Measurements from ENCODE around the gene RPL4. TPM values are rescaled to one million over a fixed set of nuclear protein-coding genes. Genes with fewer than 3 reads are reported as not detected.
"Not testable (repeated sequence)": the region's sequence is repeated elsewhere in the genome, so short reads cannot be mapped to it uniquely, and the experiment has no call there.

RPL4 gene
- total RNA-seq, 2 experiments from 2014 or later = 5,151 to 5,211 TPM

DNA sequence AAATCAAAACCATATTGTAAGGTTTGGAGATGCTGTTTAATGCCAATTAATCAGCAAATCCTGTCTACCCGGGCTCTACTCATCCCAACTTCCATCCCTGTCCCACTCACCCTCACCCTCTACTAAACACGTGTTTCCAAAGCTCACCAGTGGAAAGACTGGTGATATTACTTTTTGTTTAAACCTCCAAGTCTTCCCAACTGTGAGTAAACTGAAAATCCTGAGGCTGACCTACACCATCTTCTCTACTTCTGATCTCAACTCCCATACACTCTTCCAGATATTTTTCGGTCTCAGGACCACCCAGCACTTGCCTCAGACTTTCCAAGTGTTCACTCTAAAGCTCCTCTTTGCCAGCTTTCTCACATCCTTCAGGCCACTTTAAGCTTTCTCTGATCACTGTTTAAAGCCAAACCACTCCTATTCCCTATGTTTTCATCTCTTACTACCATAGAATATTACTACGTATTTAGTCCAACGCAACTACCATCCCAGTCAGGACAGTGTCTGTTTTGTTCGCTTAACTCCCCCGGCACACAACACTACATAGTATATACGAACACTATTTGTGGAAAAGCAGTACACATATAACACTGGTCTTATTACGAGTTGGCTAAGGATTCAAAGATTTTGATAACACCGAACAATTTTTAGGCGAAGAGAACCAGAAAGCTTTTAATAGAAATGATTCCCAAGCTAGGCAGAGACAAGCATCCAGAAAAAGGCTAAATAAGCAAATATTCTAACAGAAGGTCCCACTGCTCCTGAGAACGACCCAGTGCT lies 684 bp downstream of the RPL4 start:
- DNase-seq = no peak
- intact Hi-C loops (cut with micrococcal nuclease) = loop anchor here (2.0 to 5.0 kb wide), 3 partner anchors 117 to 637 kb away; partner anchors contain the start of genes MAP2K1, RAB11A and TIPIN
- ChIA-PET CTCF (interaction anchor here (0.7 to 2.2 kb wide), 2 partner anchors 116 to 148 kb away, joined by 3 to 11 read pairs; partner anchors contain the start of gene TIPIN), POLR2A (interaction anchor here (1.2 to 1.9 kb wide), 5 partner anchors 31 to 210 kb away, joined by 3 to 15 read pairs (median 3); partner anchors contain the start of genes DIS3L and MAP2K1)
- H3K4me3 Mint-ChIP-seq = peak overlapping the region; percentile 95
- peaks cover 54% of the 10 kb centered on the region for H3K4me1 Mint-ChIP-seq (ENCODE audit: low read depth)
- peak overlapping the region; percentile 95 for H3K27ac Mint-ChIP-seq
- no peaks in the 10 kb centered on the region for H3K27me3 Mint-ChIP-seq
- peaks cover 59% of the 10 kb centered on the region for H3K36me3 Mint-ChIP-seq
- H3K9me3 Mint-ChIP-seq = no peaks in the 10 kb centered on the region

DNA sequence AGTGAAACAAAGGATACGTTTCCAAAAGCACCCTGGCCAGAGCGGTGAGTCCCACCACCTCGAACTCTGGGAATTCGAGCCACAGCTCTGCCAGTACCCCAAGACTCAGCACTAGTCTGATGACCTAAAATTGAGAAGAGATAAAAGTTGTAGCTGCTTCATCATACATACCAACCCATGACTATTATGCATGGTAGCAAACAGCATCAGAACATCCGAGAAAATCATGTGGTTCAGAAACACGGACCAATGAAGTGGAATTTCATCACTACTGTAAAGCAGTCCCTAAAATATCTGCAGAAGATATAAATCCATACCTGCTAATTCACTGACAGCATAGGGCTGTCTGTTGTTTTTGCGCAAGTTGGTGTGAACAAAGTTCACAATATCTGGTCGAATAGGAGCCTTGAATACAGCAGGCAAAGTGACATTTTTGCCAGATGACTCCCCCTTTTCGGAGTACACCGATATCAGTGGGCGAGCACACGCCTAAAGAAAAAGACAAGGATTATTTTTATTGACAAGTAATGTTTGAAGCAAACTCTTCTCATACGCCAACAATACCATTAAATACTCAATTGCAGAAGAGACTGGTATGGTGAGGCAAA lies 1.5 kb downstream of the RPL4 start:
- Mint-ChIP-seq H3K36me3 (peaks cover 64% of the 10 kb centered on the region), H3K4me3 (peak overlapping the region; percentile 95), H3K4me1 (ENCODE audit: low read depth) (peaks cover 53% of the 10 kb centered on the region), H3K27ac (peak overlapping the region; percentile 95)
- H3K27me3 Mint-ChIP-seq, DNase-seq, H3K9me3 Mint-ChIP-seq: not testable (repeated sequence)
- CTCF ChIA-PET = interaction anchor here (0.7 to 2.2 kb wide), 2 partner anchors 115 to 147 kb away, joined by 3 to 11 read pairs; partner anchors contain the start of gene TIPIN
- POLR2A ChIA-PET = interaction anchor here (0.6 to 1.9 kb wide), 5 partner anchors 21 to 209 kb away, joined by 3 to 6 read pairs (median 3); partner anchors contain the start of genes DIS3L and MAP2K1
- intact Hi-C loops (cut with micrococcal nuclease) = loop anchor here (5.0 kb wide), 1 partner anchor 636 kb away; the partner anchor contains the start of gene RAB11A

DNA sequence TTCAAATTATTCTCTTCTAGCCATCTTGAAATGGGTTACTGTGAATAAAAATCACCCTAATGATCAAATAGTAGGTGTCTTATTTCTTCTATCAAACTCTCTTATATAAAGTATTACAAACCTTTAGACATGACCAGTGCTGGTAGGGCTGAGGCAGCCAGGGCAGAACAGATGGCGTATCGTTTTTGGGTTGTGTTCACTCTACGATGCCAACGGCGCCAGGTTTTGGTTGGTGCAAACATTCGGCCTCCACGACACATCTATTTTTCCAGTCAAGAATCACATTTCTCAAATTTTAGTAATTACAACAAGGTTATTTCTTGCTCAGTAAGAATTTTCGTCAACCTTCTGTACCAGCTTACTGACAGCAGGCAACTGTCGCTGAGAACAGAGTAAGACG lies 2.2 kb downstream of the RPL4 start:
- Mint-ChIP-seq H3K4me1 (ENCODE audit: low read depth) (peaks cover 57% of the 10 kb centered on the region), H3K4me3 (peak overlapping the region; percentile 95), H3K36me3 (peaks cover 71% of the 10 kb centered on the region), H3K27ac (peak overlapping the region; percentile 95), H3K9me3 (no peaks in the 10 kb centered on the region), H3K27me3 (no peaks in the 10 kb centered on the region)
- intact Hi-C loops (cut with micrococcal nuclease) = loop anchor here (5.0 kb wide), 1 partner anchor 635 kb away; the partner anchor contains the start of gene RAB11A
- no peak for DNase-seq
- CTCF ChIA-PET = no interaction called here
- POLR2A ChIA-PET = interaction anchor here (0.6 to 1.9 kb wide), 2 partner anchors 21 to 116 kb away, joined by 3 to 6 read pairs; partner anchors contain the start of gene MAP2K1

DNA sequence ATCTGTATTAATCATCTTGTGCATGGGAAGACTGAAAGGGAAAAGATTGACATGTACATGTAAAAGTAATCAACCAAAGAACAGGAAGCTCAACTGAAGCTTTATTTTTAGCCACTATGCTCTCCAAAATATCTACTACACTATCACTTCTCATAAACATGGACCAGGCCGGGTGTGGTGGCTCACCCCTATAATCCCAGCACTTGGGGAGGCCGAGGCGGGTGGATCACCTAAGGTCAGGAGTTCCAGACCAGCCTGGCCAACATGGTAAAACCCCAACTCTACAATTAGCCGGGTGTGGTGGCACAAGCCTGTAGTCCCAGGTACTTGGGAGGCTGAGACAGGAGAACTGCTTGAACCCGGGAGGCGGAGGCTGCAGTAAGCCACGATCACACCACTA lies 4.3 kb downstream of the RPL4 start:
- not testable (repeated sequence) for H3K9me3 Mint-ChIP-seq, H3K27me3 Mint-ChIP-seq, DNase-seq
- peaks cover 82% of the 10 kb centered on the region for H3K36me3 Mint-ChIP-seq
- ChIA-PET CTCF (interaction anchor here (1.2 to 5.1 kb wide), 2 partner anchors 114 to 145 kb away, joined by 4 to 43 read pairs; partner anchors contain the start of genes MAP2K1 and TIPIN), POLR2A (interaction anchor here (1.9 to 5.2 kb wide), 2 partner anchors 9 to 114 kb away, joined by 5 to 48 read pairs; partner anchors contain the start of gene MAP2K1)
- peak overlapping the region; percentile 6 for H3K4me3 Mint-ChIP-seq
- peak overlapping the region; percentile 95 for H3K27ac Mint-ChIP-seq
- H3K4me1 Mint-ChIP-seq (ENCODE audit: low read depth) = peaks cover 56% of the 10 kb centered on the region
- intact Hi-C loops (cut with micrococcal nuclease) = loop anchor here (5.0 kb wide), 1 partner anchor 633 kb away; the partner anchor contains the start of gene RAB11A

DNA sequence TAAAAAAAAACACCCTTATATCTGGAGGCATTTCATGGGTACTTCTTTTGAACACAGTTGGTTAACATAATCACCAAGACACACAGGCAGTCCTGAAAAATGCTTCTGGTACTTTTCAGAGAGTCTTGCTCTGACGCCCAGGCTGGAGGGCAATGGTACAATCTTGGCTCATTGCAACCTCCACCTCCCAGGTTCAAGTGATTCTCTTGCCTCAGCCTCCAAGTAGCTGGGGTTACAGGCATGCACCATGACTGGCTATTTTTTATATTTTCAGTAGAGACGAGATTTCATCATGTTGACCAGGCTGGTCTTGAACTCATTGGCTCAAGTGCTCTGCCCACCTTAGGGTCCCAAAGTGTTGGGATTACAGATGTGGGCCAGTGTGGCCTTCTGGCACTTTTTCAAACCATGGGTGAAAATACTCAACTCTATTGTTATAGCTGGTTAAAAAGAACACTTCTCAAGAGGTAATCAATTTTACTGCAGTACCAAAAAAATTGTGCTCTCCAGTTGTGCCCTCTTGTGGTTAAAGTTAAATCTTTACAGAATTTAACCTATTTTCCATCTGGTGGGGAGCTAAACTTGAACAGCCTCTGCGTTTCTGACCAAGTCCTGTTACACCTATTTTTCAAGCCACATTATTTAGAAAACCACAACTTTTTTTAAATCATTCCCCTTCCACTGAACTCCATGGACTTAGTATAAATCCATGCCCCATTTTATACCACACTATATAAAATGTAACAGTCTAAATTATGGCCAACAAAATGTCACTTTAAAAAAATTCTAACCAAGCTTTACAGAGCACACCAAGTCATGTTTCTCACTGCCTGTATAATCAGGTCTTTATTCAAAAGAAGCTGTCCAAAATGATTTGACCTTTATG lies 5.9 kb downstream of the RPL4 start:
- CTCF ChIA-PET = interaction anchor here (0.7 to 5.1 kb wide), 15 partner anchors 9 to 630 kb away, joined by 3 to 74 read pairs (median 5); partner anchors contain the start of genes MAP2K1, RAB11A and TIPIN
- H3K4me3 Mint-ChIP-seq = no peak overlapping the region
- intact Hi-C loops (cut with micrococcal nuclease) = loop anchor here (2.0 to 5.0 kb wide), 3 partner anchors 126 to 246 kb away; partner anchors contain the start of genes DIS3L and MEGF11
- peaks cover 85% of the 10 kb centered on the region for H3K36me3 Mint-ChIP-seq
- H3K27me3 Mint-ChIP-seq = no peaks in the 10 kb centered on the region
- H3K9me3 Mint-ChIP-seq = no peaks in the 10 kb centered on the region
- POLR2A ChIA-PET = interaction anchor here (1.0 to 5.2 kb wide), 5 partner anchors 10 to 207 kb away, joined by 3 to 48 read pairs (median 5); partner anchors contain the start of genes MAP2K1 and TIPIN
- no peak for DNase-seq
- H3K4me1 Mint-ChIP-seq (ENCODE audit: low read depth) = peaks cover 65% of the 10 kb centered on the region
- H3K27ac Mint-ChIP-seq = peak overlapping the region; percentile 92

DNA sequence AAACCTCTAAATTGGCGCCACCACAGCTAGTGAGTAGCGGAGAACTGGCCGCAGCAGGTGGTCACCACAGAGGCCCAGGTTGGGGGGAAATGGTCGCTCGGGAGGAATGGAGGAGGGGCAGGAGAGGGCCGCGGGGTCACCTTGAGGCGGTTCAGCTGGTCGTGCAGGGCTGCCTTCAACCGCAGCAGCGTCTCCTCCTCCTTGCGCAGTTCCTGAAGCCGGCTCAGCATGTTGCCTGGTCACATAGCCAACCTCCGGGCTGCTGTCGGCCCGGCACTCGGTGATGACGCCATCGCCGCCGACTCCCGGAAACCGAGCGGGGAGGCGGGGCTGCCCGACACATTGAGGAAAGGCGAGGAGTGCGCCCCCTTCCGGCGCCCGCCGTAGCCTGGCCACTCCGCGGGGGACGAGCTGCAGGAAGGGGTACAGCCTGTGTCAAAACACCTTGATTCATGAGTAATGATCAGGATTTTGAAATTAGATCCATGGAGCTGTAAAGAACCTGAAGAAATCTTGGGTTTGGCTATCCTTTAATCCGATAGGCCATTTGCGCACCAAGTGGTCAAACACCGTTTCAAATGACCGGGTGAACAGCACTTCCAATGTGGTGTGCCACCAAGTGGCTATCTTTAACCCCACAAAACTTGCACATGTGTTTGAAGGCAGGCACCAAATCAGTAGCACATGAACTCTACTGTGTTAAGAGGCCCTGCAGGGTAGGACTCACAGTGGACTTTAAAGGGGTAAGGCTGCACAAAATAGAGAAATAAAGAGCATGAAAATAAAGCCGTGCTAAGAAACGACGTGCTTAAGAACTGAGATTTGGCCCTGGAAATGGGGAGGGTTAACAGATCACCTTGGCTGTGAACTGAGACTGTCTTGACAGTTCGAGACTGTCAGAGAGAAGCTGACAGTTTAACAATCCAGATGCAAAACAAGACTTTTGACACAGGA lies 6.9 kb downstream of the RPL4 start, which contains the start of gene SNAPC5:
Gene SNAPC5, minus strand, starts transcription at position 261 of the 954 bp plus-strand sequence. Its CDS starts 31 bp downstream, at position 230.
- intact Hi-C loops (cut with micrococcal nuclease) = loop anchor here (1.0 to 5.0 kb wide), 7 partner anchors 8 to 980 kb away; partner anchors contain the start of genes DIS3L, DPP8, MEGF11 and TIPIN

DNA sequence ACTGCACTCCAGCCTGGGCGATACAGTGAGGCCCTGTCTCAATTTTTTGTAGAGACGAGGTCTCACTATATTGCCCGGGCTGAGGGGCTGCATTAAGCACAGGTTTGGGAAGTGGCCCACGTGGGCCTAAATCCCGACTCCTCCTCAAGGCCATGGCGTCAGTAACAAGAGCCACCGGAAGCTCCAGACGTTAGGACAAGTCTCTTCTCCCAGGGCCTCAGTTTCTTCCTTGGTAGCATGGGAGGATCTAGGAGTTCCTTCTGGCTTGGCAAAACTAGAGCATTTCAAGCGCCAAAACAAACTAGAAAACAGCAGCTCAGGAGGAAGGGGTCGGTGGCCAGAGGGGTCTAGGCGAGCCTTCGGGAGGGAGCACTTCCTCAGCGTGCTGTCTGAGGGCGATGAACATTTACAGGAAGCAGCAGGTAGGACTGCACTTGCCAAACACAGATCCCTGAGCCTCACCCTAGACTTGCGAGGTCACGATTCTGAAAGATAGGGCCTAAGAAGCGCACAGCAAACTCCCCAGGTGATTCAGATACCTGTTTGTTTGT lies 7.6 kb downstream of the RPL4 start:
- no peak for DNase-seq
- H3K4me3 Mint-ChIP-seq = peak overlapping the region; percentile 88

More for the DNA sequence above, 6.9 kb downstream of the RPL4 start, which contains the start of gene SNAPC5:
- Mint-ChIP-seq H3K36me3 (peaks cover 80% of the 10 kb centered on the region), H3K4me3 (peak within 1 kb of the TSS; percentile 88), H3K27ac (peak within 1 kb of the TSS; percentile 92), H3K4me1 (ENCODE audit: low read depth) (peaks cover 63% of the 10 kb centered on the region), H3K9me3 (no peaks in the 10 kb centered on the region), H3K27me3 (no peaks in the 10 kb centered on the region)
- ChIA-PET POLR2A (interaction anchor here (0.7 to 5.2 kb wide), 9 partner anchors 10 to 206 kb away, joined by 3 to 48 read pairs (median 5); partner anchors contain the start of genes MAP2K1 and TIPIN), CTCF (interaction anchor here (0.6 to 5.1 kb wide), 19 partner anchors 9 to 629 kb away, joined by 3 to 74 read pairs (median 5); partner anchors contain the start of genes MAP2K1, RAB11A, TIPIN and ZWILCH)
- peak; percentile 99 for DNase-seq

DNA sequence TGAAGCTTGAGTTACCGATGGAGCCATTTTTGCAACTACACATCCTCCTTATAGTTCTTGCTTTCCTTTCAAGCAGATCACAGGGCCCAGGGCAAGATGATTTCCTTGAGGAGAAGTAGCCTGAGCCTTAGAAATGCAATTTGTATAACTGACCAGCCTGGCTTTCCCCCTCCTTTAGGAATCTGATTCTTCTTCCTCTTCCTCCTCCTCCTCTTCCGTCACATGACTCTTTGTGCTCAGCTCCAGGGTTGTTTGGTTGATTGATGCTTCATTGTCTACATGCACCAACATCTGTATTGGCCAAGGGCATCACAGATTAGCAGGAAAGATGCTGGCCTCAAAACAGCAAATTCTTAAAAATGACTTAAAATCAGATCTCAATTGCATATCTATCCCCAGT lies 10.4 kb downstream of the RPL4 start:
- ChIA-PET POLR2A (interaction anchor here (1.1 kb wide), 1 partner anchor 11 kb away, joined by 4 read pairs; the partner anchor contains the start of gene ZWILCH), CTCF (no interaction called here)
- Mint-ChIP-seq H3K27me3 (no peaks in the 10 kb centered on the region), H3K9me3 (no peaks in the 10 kb centered on the region), H3K27ac (peak overlapping the region; percentile 42), H3K4me1 (ENCODE audit: low read depth) (peaks cover 32% of the 10 kb centered on the region), H3K36me3 (peaks cover 56% of the 10 kb centered on the region), H3K4me3 (no peak overlapping the region)
- intact Hi-C loops (cut with micrococcal nuclease) = no loop called here
- DNase-seq = no peak

More for the DNA sequence above, 7.6 kb downstream of the RPL4 start:
- Mint-ChIP-seq H3K36me3 (peaks cover 74% of the 10 kb centered on the region), H3K9me3 (no peaks in the 10 kb centered on the region), H3K27me3 (no peaks in the 10 kb centered on the region), H3K4me1 (ENCODE audit: low read depth) (peaks cover 58% of the 10 kb centered on the region), H3K27ac (peak overlapping the region; percentile 92)
- CTCF ChIA-PET = interaction anchor here (1.0 to 5.1 kb wide), 13 partner anchors 9 to 202 kb away, joined by 3 to 74 read pairs (median 7); partner anchors contain the start of genes MAP2K1, TIPIN and ZWILCH
- POLR2A ChIA-PET = interaction anchor here (0.7 to 5.2 kb wide), 9 partner anchors 8 to 205 kb away, joined by 3 to 48 read pairs (median 5); partner anchors contain the start of genes MAP2K1, RPL4, TIPIN and ZWILCH
- intact Hi-C loops (cut with micrococcal nuclease) = loop anchor here (1.0 to 5.0 kb wide), 6 partner anchors 8 to 980 kb away; partner anchors contain the start of genes DPP8, MEGF11, TIPIN and ZWILCH

DNA sequence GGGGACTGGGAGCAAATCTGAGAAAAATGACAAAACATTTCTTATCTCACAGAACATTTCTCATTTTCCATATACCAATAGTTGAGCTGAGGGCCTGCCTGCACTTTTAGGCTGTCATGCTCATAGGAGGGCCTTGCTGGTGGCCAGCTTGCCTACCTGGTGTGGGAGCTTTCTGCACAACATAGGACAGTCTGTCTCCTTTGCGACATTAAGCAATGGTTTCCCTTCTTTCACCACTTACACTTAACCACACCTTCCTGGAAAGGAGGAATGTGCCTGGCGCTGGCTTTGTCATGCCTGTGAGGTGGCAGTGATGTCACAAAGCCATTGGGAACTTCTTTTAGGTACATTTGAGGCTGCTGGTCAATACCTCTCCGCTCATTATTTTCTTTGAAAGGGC lies 12.8 kb downstream of the RPL4 start:
- Mint-ChIP-seq H3K9me3 (no peaks in the 10 kb centered on the region), H3K36me3 (peaks cover 45% of the 10 kb centered on the region), H3K27ac (peak overlapping the region; percentile 52), H3K4me1 (ENCODE audit: low read depth) (peaks cover 23% of the 10 kb centered on the region), H3K27me3 (no peaks in the 10 kb centered on the region), H3K4me3 (no peak overlapping the region)
- ChIA-PET CTCF (no interaction called here), POLR2A (interaction anchor here (1.2 kb wide), 1 partner anchor 20 kb away, joined by 3 read pairs; no protein-coding TSS in a partner anchor)
- intact Hi-C loops (cut with micrococcal nuclease) = no loop called here
- DNase-seq = no peak

Data from activated CD4-positive, alpha-beta memory T cell treated with anti-CD3 and anti-CD28 coated beads for 36 hours (primary cell).